Spleen (tissue), 11 donors: ENCODE measurements around the gene P2RX7. TPM values are rescaled to one million over a fixed set of nuclear protein-coding genes. Genes with fewer than 3 reads are reported as not detected.

ENCODE experiments used
- DNase-seq: peaks from one replicate; pipeline ENCODE4 v3.0.0-alpha.2; 2020
- H3K27ac ChIP-seq, 8 donors: fragments of 200-600 bp; sonication (generic) in 7 of 8; 1 replicate in 4 of 8; 2 replicates in 4 of 8; pipeline versions ENCODE4 v1.5.0 to v1.8.0; 2016 to 2021; ENCODE audit warnings: inconsistent platforms in 4 of 8, mild to moderate bottlenecking in 4 of 8, moderate library complexity in 1 of 8
- H3K27me3 ChIP-seq, 7 donors: fragments of 200-600 bp; sonication (generic) in 6 of 7; replicated peaks in 1 of 7; 1 replicate in 4 of 7; 2 replicates in 3 of 7; pipeline versions ENCODE4 v1.5.0 to v1.8.0; 2016 to 2021; ENCODE audit warnings: inconsistent platforms in 3 of 7, mild to moderate bottlenecking in 1 of 7
- H3K36me3 ChIP-seq, 6 donors: fragments of 200-600 bp; sonication (generic) in 5 of 6; 1 replicate in 4 of 6; 2 replicates in 2 of 6; pipeline versions ENCODE4 v1.5.0 to v1.8.0; 2016 to 2021; ENCODE audit warnings: inconsistent platforms in 2 of 6
- H3K4me1 ChIP-seq, 6 donors: fragments of 200-600 bp; sonication (generic) in 5 of 6; 1 replicate in 3 of 6; 2 replicates in 3 of 6; pipeline versions ENCODE4 v1.5.0 to v1.8.0; 2016 to 2021; ENCODE audit warnings: inconsistent platforms in 3 of 6
- H3K4me3 ChIP-seq, 8 donors: fragments of 200-600 bp; sonication (generic) in 7 of 8; 1 replicate in 4 of 8; 2 replicates in 4 of 8; pipeline versions ENCODE4 v1.5.0 to v1.8.0; 2016 to 2021; ENCODE audit warnings: inconsistent platforms in 4 of 8, mild to moderate bottlenecking in 4 of 8, moderate library complexity in 2 of 8
- H3K9me3 ChIP-seq, 8 donors: fragments of 200-600 bp; sonication (generic) in 7 of 8; 1 replicate in 4 of 8; 2 replicates in 4 of 8; pipeline versions ENCODE4 v1.5.0 to v1.8.0; 2016 to 2021; ENCODE audit warnings: inconsistent platforms in 4 of 8
- POLR2A ChIP-seq, 3 donors: fragments of 450-650 bp; IDR thresholded peaks; one replicate each; pipeline ENCODE4 v1.5.1; 2017; ENCODE audit warnings: antibody characterized with exemption in 3 of 3, mild to moderate bottlenecking in 1 of 3
- POLR2AphosphoS5 ChIP-seq, 3 donors: sonication (generic); formaldehyde crosslinking; IDR thresholded peaks; one replicate each; pipeline ENCODE4 v1.5.1; 2017; ENCODE audit warnings: antibody characterized with exemption in 3 of 3
- WGBS, 5 donors: extraction: QIAGEN DNeasy Blood & Tissue Kit in 3 of 5; methylation state at CpG; one replicate each; pipeline versions ENCODE4 v1.1.5 to v1.1.7; 2013 to 2018; 5-methylcytosine and 5-hydroxymethylcytosine counted together
- intact Hi-C: fragments of 100-400 bp; cut with DNase I; formaldehyde crosslinking; loops from one replicate; pipeline ENCODE4 v1.15.0; 2023; ENCODE audit warnings: low total_unique reads
- polyA plus RNA-seq, 3 donors: library from polyadenylated mRNA; stranded (reverse); fragments of 200-250 nt; gene quantifications; one replicate each; pipeline ENCODE4 v1.2.1, GENCODE V29; 2013
- total RNA-seq, 7 donors: library from RNA; depleted of rRNA in 3 of 7; stranded (reverse); fragments of >200 nt in 3 of 7; fragmentation: NEBNext Ultra II Directional in 4 of 7; extraction: Animal tissue kit (Norgen Biotek cat#: 25700) in 4 of 7; gene quantifications; one replicate each; pipeline versions ENCODE4 v1.1.0 to v1.2.1, GENCODE V29; 2016 to 2021
- TF ChIP-seq, protein P1 (sequence below), 11 experiments: fragments of 200-600 bp in 7 of 11; fragments of 450-650 bp in 4 of 11; sonication (generic) in 4 of 11; IDR thresholded peaks in 8 of 11; conservative IDR thresholded peaks in 3 of 11; 1 replicate in 7 of 11; 2 replicates in 4 of 11; pipeline versions ENCODE4 v1.4.0 to v1.8.0; 2016 to 2021; ENCODE audit warnings: antibody characterized with exemption in 11 of 11, inconsistent platforms in 4 of 11, mild to moderate bottlenecking in 1 of 11
- donor health status: healthy with polysubstance abuse.
- donor health status: DM: no; HTN: no; CAD: no; lungs with moderate emphysema.
- donor health status: DM: no; HTN: no; CAD: no.
- donor health status: Bipolar disorder and iron deficiency.
- donor health status: healthy.
- donor health status: DM: no; HTN: no; CAD: no.
- donor health status: DM: yes; HTN: yes; CAD: no.

P2RX7 gene
- total and polyA plus RNA-seq, 10 donors: 1.8 to 12.3 (median 9.0) TPM

GRCh38 chr12:121113057-121113456 lies 19.6 kb upstream of the P2RX7 start:
- H3K4me1 ChIP-seq: peaks cover 0 to 10% (median 6%) of the 10 kb centered on the region in 6 donors
- H3K27me3 ChIP-seq: no peaks in the 10 kb centered on the region

DNA sequence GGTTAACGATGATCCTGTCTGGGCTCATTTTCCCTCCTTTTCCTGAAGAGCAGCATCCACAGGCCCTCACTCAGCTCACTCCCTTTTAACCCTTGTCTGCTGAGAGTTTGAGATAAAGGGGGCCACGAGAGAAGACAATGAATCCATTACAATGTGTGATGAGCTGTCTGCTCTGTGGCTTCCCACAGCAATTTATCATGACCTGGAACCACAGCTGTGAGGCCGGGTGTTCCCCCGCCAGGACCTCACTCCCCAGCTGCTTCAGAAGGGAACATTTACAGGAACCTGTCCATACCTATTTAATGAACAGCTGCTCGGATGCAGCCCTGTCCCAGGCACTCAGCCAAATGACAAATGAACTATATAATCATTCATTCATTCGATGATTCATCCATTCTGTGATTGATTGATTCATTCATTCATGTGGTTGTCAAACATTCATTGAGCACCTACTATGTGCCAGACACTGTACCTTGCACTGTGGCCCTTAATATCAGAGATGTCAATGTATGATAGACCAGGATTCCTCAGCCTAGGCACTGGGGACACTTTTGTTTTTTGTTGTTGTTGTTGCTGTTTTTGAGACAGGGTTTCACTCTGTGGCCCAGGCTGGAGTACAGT lies 18.5 kb upstream of the P2RX7 start:
- Histone ChIP-seq H3K27me3 (no peaks in the 10 kb centered on the region), H3K9me3 (no peaks in the 10 kb centered on the region), H3K27ac (no peak overlapping the region), H3K4me3 (no peak overlapping the region), H3K36me3 (no peaks in the 10 kb centered on the region), H3K4me1 (peaks cover 0 to 10% (median 6%) of the 10 kb centered on the region in 6 donors)
- TF ChIP-seq, protein P1, sequence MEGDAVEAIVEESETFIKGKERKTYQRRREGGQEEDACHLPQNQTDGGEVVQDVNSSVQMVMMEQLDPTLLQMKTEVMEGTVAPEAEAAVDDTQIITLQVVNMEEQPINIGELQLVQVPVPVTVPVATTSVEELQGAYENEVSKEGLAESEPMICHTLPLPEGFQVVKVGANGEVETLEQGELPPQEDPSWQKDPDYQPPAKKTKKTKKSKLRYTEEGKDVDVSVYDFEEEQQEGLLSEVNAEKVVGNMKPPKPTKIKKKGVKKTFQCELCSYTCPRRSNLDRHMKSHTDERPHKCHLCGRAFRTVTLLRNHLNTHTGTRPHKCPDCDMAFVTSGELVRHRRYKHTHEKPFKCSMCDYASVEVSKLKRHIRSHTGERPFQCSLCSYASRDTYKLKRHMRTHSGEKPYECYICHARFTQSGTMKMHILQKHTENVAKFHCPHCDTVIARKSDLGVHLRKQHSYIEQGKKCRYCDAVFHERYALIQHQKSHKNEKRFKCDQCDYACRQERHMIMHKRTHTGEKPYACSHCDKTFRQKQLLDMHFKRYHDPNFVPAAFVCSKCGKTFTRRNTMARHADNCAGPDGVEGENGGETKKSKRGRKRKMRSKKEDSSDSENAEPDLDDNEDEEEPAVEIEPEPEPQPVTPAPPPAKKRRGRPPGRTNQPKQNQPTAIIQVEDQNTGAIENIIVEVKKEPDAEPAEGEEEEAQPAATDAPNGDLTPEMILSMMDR (IDR thresholded peaks at IDR 0.05 in 8 of 11, conservative IDR thresholded peaks at IDR 0.05 in 3 of 11): no peak
- no peak for TF ChIP-seq POLR2A (IDR thresholded peaks at IDR 0.05)
- TF ChIP-seq POLR2AphosphoS5 (IDR thresholded peaks at IDR 0.05): no peak
- no peak for DNase-seq
- intact Hi-C loops: loop anchor here (10.0 kb wide), 2 partner anchors 111 to 529 kb away; partner anchors contain the start of gene POP5
- WGBS, 5 donors: 37 to 45% (median 42%) methylated on average over 6 of the region's 6 CpGs

More at GRCh38 chr12:121113057-121113456, 19.6 kb upstream of the P2RX7 start:
- Histone ChIP-seq H3K9me3 (no peaks in the 10 kb centered on the region), H3K4me3 (no peak overlapping the region), H3K27ac (no peak overlapping the region), H3K36me3 (no peaks in the 10 kb centered on the region)
- no peak for DNase-seq
- WGBS, 5 donors: 63 to 85% (median 79%) methylated on average over 4 of the region's 4 CpGs
- TF ChIP-seq, protein P1 (IDR thresholded peaks at IDR 0.05 in 8 of 11, conservative IDR thresholded peaks at IDR 0.05 in 3 of 11): no peak
- TF ChIP-seq POLR2A (IDR thresholded peaks at IDR 0.05): no peak
- intact Hi-C loops: loop anchor here (10.0 kb wide), 2 partner anchors 112 to 528 kb away; partner anchors contain the start of gene POP5

DNA sequence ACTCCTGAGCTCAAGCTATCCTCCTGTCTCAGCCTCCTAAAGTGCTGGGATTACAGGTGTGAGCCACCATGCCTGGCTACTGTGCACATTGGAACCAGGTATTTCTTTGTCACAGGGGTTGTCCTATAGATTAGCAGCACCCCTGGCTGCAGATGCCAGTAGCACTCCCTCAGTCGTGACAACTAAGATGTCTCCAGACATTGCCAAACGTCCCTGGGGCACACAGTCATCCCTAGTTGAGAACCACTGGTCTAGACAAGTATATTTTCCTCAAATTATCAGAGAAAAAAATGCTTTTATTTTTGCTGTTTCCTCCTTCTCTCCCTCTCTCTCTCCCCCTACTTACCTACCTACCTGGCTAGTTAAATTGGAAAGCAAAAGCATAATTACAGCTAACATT lies 17.9 kb upstream of the P2RX7 start:
- Histone ChIP-seq H3K36me3 (no peaks in the 10 kb centered on the region), H3K27me3 (no peaks in the 10 kb centered on the region), H3K4me1 (peaks cover 0 to 10% (median 6%) of the 10 kb centered on the region in 6 donors), H3K4me3 (no peak overlapping the region), H3K27ac (no peak overlapping the region), H3K9me3 (no peaks in the 10 kb centered on the region)
- TF ChIP-seq, protein P1 (IDR thresholded peaks at IDR 0.05 in 8 of 11, conservative IDR thresholded peaks at IDR 0.05 in 3 of 11): no peak
- TF ChIP-seq POLR2AphosphoS5 (IDR thresholded peaks at IDR 0.05): no peak
- TF ChIP-seq POLR2A (IDR thresholded peaks at IDR 0.05): no peak
- DNase-seq: no peak
- WGBS, 5 donors: 54 to 80% (median 66%) methylated on average over 2 of the region's 2 CpGs
- intact Hi-C loops: loop anchor here (10.0 kb wide), 2 partner anchors 110 to 530 kb away; partner anchors contain the start of gene POP5

DNA sequence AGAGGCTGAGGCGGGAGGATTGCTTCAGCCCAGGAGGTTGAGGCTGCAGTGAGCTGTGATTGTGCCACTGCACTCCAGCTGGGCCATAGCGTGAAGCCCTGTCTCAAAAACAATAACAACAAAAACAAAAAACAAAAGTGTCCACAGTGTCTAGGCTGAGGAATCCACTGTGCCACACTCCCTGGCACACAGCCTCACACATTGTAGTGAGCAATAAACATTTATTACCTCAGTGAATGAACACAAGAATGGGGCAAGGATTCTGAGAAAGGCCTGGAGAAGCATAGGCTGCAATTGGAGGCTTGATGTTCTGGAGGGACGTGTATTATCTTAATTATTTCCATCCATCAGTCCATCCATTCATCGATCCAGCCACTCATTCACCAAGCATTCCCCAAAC lies 17.1 kb upstream of the P2RX7 start:
- Histone ChIP-seq H3K4me1 (peaks cover 0 to 3% (median under 1%) of the 10 kb centered on the region in 6 donors), H3K27ac (no peak overlapping the region), H3K4me3 (no peak overlapping the region), H3K27me3 (no peaks in the 10 kb centered on the region), H3K9me3 (no peaks in the 10 kb centered on the region), H3K36me3 (no peaks in the 10 kb centered on the region)
- DNase-seq: no peak
- intact Hi-C loops: loop anchor here (10.0 kb wide), 2 partner anchors 109 to 531 kb away; partner anchors contain the start of gene POP5
- no peak for TF ChIP-seq POLR2A (IDR thresholded peaks at IDR 0.05)
- WGBS, 5 donors: 84 to 93% (median 87%) methylated on average over 4 of the region's 4 CpGs
